ENCODE measurements around the gene NDUFS3. TPM values are rescaled to one million over a fixed set of nuclear protein-coding genes. Genes with fewer than 3 reads are reported as not detected.

Gene NDUFS3
- total RNA-seq, 1 experiment from 2014 or later = 104 TPM

GRCh38 chr11:47628026-47628425, 49.2 kb downstream of the NDUFS3 start:
- no peaks in the 10 kb centered on the region for H3K9me3 Mint-ChIP-seq (ENCODE audit: low read depth, unreplicated experiment)
- H3K4me3 Mint-ChIP-seq (ENCODE audit: low read depth, unreplicated experiment) = no peak overlapping the region
- TF ChIP-seq, protein P1, sequence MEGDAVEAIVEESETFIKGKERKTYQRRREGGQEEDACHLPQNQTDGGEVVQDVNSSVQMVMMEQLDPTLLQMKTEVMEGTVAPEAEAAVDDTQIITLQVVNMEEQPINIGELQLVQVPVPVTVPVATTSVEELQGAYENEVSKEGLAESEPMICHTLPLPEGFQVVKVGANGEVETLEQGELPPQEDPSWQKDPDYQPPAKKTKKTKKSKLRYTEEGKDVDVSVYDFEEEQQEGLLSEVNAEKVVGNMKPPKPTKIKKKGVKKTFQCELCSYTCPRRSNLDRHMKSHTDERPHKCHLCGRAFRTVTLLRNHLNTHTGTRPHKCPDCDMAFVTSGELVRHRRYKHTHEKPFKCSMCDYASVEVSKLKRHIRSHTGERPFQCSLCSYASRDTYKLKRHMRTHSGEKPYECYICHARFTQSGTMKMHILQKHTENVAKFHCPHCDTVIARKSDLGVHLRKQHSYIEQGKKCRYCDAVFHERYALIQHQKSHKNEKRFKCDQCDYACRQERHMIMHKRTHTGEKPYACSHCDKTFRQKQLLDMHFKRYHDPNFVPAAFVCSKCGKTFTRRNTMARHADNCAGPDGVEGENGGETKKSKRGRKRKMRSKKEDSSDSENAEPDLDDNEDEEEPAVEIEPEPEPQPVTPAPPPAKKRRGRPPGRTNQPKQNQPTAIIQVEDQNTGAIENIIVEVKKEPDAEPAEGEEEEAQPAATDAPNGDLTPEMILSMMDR (IDR thresholded peaks at IDR 0.05; ENCODE audit: unreplicated experiment) = no peak
- H3K36me3 Mint-ChIP-seq (ENCODE audit: insufficient read depth, unreplicated experiment) = peaks cover 47% of the 10 kb centered on the region
- DNase-seq = no peak
- H3K27ac Mint-ChIP-seq (ENCODE audit: unreplicated experiment) = no peak overlapping the region
- CTCF ChIA-PET = no interaction called here
- intact Hi-C loops (cut with micrococcal nuclease; ENCODE audit: unreplicated experiment) = no loop called here
- no peaks in the 10 kb centered on the region for H3K4me1 Mint-ChIP-seq (ENCODE audit: low read depth, unreplicated experiment)
- H3K27me3 Mint-ChIP-seq (ENCODE audit: unreplicated experiment) = no peaks in the 10 kb centered on the region
- BruUV-seq (replicated peaks) = no TSS peak

GRCh38 chr11:47631473-47631872, 52.6 kb downstream of the NDUFS3 start:
- Mint-ChIP-seq H3K27me3 (ENCODE audit: unreplicated experiment) (no peaks in the 10 kb centered on the region), H3K36me3 (ENCODE audit: insufficient read depth, unreplicated experiment) (peaks cover 54% of the 10 kb centered on the region), H3K9me3 (ENCODE audit: low read depth, unreplicated experiment) (no peaks in the 10 kb centered on the region), H3K27ac (ENCODE audit: unreplicated experiment) (no peak overlapping the region), H3K4me3 (ENCODE audit: low read depth, unreplicated experiment) (no peak overlapping the region), H3K4me1 (ENCODE audit: low read depth, unreplicated experiment) (no peaks in the 10 kb centered on the region)
- CTCF ChIA-PET = no interaction called here
- BruUV-seq (replicated peaks) = no TSS peak
- DNase-seq = no peak
- intact Hi-C loops (cut with micrococcal nuclease; ENCODE audit: unreplicated experiment) = no loop called here
- TF ChIP-seq, protein P1 (IDR thresholded peaks at IDR 0.05; ENCODE audit: unreplicated experiment) = no peak

Other genes starting within 250 kb of the NDUFS3 start
- not detected in 2 replicates for gene MYBPC3, start 226.4 kb upstream of the NDUFS3 start, total RNA-seq (2022)
- not detected in 2 replicates for gene SPI1, start 200.5 kb upstream of the NDUFS3 start, total RNA-seq (2022)
- gene SLC39A13, start 170.5 kb upstream of the NDUFS3 start, total RNA-seq (2022) = 23.8 and 24.3 TPM in 2 replicates
- 154 and 173 TPM in 2 replicates for gene PSMC3, start 152.6 kb upstream of the NDUFS3 start, total RNA-seq (2022)
- gene RAPSN, start 129.9 kb upstream of the NDUFS3 start, total RNA-seq (2022) = 1.8 and 3.6 TPM in 2 replicates
- 150 and 157 TPM in 2 replicates for gene CELF1, start 25.9 kb upstream of the NDUFS3 start, total RNA-seq (2022)
- 49.0 and 49.7 TPM in 2 replicates for gene PTPMT1, start 13.5 kb upstream of the NDUFS3 start, total RNA-seq (2022)
- gene KBTBD4, start 104 bp upstream of the NDUFS3 start, total RNA-seq (2022) = 14.0 and 14.6 TPM in 2 replicates
- gene FAM180B, start 7.6 kb downstream of the NDUFS3 start, total RNA-seq (2022) = not detected in 2 replicates
- not detected in 2 replicates for gene C1QTNF4, start 15.3 kb downstream of the NDUFS3 start, total RNA-seq (2022)
- 103 TPM in 2 replicates for gene MTCH2, start 63.5 kb downstream of the NDUFS3 start, total RNA-seq (2022)
- 3.2 and 6.1 TPM in 2 replicates for gene AGBL2, start 136.3 kb downstream of the NDUFS3 start, total RNA-seq (2022)
- 91.6 and 108 TPM in 2 replicates for gene FNBP4, start 188.3 kb downstream of the NDUFS3 start, total RNA-seq (2022)